ENCODE results near the gene YTHDC2.

YTHDC2 gene

DNA sequence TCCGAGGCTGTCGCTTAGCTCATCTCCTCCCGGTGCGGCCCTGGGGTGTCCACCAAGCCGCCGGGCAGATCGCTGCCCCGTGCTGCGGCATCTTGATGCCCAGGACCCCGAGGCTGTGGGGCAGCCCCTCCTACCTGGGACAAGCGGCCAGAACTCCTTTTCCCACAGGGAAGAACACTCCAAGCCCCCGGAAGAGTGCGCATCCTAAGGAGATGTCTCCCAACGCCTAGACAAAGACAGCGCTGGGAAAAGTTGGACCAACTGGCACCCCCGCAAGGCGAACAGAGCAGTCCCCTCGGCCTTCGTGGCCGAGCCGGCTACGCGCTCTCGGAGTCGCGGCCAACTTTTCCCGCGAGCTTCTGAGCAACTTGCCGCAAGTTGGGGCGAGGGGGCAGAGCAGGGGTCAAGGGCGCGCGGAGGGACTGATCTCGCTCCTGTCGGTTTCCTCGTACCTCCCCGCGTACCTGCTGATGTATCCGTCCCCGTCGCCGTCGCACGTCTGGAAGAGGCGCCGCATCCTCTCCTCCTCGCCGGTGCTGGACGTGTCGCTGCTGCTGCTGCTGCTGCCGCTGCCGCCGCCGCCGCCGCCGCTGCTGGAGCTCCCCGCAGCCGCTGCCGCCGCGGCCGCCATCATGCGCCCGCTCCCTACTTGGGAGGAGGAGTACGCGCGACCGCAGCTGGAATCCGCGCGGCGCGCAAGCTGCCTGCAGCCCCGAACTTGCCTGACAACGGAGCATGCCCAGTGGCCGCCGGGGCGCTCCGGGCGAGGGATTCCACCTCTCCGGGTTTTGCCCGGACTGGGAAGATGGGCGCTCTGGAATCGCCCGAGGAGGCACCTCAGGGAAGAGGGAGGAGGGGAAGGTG lies 25.5 kb upstream of the YTHDC2 start, which contains the start of gene MCC:
TSS of gene MCC (minus strand) at position 673 of the 864 bp plus-strand sequence.
- H3K4me3 ChIP-seq (ENCODE audit: low read depth, low read length): no peak within 1 kb of the TSS
- DNase-seq (ENCODE audit: low read depth): peak; percentile 16
- TF ChIP-seq POLR2A (IDR thresholded peaks at IDR 0.05; ENCODE audit: extremely low read depth, insufficient read length) (no peak), MYC (IDR thresholded peaks at IDR 0.05; ENCODE audit: low read depth, low read length) (no peak)
- TF ChIP-seq, protein P1, sequence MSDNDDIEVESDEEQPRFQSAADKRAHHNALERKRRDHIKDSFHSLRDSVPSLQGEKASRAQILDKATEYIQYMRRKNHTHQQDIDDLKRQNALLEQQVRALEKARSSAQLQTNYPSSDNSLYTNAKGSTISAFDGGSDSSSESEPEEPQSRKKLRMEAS (IDR thresholded peaks at IDR 0.05; ENCODE audit: low read depth, low read length): no peak
- TF ChIP-seq, protein P2, sequence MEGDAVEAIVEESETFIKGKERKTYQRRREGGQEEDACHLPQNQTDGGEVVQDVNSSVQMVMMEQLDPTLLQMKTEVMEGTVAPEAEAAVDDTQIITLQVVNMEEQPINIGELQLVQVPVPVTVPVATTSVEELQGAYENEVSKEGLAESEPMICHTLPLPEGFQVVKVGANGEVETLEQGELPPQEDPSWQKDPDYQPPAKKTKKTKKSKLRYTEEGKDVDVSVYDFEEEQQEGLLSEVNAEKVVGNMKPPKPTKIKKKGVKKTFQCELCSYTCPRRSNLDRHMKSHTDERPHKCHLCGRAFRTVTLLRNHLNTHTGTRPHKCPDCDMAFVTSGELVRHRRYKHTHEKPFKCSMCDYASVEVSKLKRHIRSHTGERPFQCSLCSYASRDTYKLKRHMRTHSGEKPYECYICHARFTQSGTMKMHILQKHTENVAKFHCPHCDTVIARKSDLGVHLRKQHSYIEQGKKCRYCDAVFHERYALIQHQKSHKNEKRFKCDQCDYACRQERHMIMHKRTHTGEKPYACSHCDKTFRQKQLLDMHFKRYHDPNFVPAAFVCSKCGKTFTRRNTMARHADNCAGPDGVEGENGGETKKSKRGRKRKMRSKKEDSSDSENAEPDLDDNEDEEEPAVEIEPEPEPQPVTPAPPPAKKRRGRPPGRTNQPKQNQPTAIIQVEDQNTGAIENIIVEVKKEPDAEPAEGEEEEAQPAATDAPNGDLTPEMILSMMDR (IDR thresholded peaks at IDR 0.05; ENCODE audit: low read depth, low read length): no peak

DNA sequence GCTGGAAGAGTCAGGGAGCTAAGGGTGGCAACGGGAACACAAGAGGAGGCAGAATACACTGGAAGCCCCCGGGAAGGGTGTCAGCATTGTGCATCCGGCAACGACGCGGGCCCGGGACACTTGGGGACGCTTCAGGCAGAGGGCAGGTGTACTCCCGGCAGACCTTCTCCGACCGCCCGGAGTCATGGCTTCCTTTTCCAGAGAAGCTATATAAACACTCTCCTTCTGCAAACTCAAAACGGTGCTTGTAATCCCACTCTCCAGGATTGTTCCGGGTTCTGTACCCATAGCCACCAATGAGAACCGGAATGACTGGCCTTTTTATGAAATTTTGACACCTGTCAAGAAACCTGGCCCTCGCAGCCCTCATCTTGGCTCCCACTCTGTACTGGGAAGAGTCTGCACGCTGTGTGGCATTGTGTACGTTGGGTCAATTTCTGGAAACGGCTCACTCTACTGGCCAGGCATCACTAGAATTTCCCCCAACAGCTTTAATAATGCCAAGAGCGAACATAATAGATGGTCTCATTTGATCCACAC lies 24.8 kb upstream of the YTHDC2 start:
- no peak overlapping the region for H3K4me3 ChIP-seq (ENCODE audit: low read depth, low read length)
- no peak for DNase-seq (ENCODE audit: low read depth)
- TF ChIP-seq MYC (IDR thresholded peaks at IDR 0.05; ENCODE audit: low read depth, low read length): no peak
- TF ChIP-seq, protein P2 (IDR thresholded peaks at IDR 0.05; ENCODE audit: low read depth, low read length): no peak

DNA sequence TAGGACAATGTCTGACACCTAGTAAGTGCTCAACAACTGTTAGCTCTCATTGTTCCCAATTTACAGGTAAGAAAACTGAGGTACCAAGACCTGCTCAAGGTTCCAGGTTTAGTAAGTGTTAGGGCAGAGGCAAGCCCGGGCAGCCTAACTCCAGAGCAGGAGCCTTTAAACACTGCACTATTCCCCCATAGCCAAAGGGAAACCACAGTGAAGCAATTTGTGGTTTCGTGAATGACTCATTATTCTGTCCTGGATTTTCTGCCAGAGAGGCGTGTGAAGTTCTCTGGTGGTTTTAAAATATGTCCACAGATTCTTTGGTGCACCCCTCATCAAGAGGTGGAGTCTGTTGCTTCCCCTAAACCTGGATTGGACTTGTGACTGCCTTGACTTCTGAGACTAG lies 24.2 kb upstream of the YTHDC2 start:
- no peak overlapping the region for H3K4me3 ChIP-seq (ENCODE audit: low read depth, low read length)
- peak; percentile 90 for DNase-seq (ENCODE audit: low read depth)
- TF ChIP-seq MYC (IDR thresholded peaks at IDR 0.05; ENCODE audit: low read depth, low read length): 0 out of 2 replicates have a peak, but pooled peaks have one; percentile 7
- TF ChIP-seq, protein P2 (IDR thresholded peaks at IDR 0.05; ENCODE audit: low read depth, low read length): no peak

DNA sequence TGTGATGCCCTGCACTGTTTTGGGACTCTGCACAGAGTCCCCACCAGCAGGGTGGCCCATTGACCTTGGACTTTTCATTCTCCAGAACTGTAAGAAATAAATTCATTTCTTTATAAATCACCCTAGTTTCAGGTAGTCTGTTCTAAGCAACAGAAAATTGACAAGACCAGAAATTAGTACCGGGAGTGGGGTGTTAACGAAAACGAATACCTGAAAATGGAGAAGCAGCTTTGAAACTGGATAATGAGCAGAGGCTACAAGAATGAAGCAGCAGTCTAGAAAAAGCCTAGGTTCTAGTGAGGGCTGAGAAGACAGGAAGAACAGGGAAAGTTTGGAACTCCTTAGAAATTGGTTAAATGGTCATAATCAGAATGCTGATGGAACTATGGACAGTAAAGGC lies 23.2 kb upstream of the YTHDC2 start:
- TF ChIP-seq, protein P1 (IDR thresholded peaks at IDR 0.05; ENCODE audit: low read depth, low read length): no peak
- TF ChIP-seq POLR2A (IDR thresholded peaks at IDR 0.05; ENCODE audit: extremely low read depth, insufficient read length) (no peak), MYC (IDR thresholded peaks at IDR 0.05; ENCODE audit: low read depth, low read length) (no peak)
- TF ChIP-seq, protein P2 (IDR thresholded peaks at IDR 0.05; ENCODE audit: low read depth, low read length): no peak
- H3K4me3 ChIP-seq (ENCODE audit: low read depth, low read length): no peak overlapping the region
- DNase-seq (ENCODE audit: low read depth): no peak

DNA sequence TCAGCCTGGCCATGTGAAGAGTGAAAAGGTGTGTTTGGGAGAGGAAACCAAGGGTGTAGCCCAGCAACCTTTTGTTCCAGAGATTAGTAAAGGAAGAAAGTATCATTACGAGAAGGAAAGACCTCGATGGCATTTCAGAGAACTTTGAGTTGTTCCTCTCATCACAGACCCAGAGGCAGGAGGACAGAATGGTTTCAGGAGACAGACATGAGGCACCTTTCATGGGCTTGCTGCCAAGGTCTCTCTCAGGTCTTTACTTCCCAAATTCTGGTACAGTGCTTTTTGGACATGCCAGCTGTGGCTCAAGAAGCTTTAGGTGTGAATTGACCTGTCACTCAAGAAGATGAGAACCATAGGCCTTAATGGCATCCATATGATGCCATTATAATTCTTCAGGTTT lies 22.5 kb upstream of the YTHDC2 start:
- H3K4me3 ChIP-seq (ENCODE audit: low read depth, low read length): no peak overlapping the region
- TF ChIP-seq, protein P1 (IDR thresholded peaks at IDR 0.05; ENCODE audit: low read depth, low read length): no peak
- no peak for TF ChIP-seq POLR2A (IDR thresholded peaks at IDR 0.05; ENCODE audit: extremely low read depth, insufficient read length)
- TF ChIP-seq, protein P2 (IDR thresholded peaks at IDR 0.05; ENCODE audit: low read depth, low read length): no peak
- TF ChIP-seq MYC (IDR thresholded peaks at IDR 0.05; ENCODE audit: low read depth, low read length): no peak
- DNase-seq (ENCODE audit: low read depth): no peak

All from NB4 (cell line).